SW480 (cell line): ENCODE data around the gene OSBPL3.
A peak's percentile ranks its signal among the peaks of the same experiment; 100 is the strongest.

Source experiments
- DNase-seq: peaks from one replicate; pipeline ENCODE4 v3.0.0-alpha.2; 2016; ENCODE audit warnings: low spot score

Gene OSBPL3

GRCh38 chr7:24862461-24862860, 117.5 kb downstream of the OSBPL3 start:
- DNase-seq, result no peak

DNA sequence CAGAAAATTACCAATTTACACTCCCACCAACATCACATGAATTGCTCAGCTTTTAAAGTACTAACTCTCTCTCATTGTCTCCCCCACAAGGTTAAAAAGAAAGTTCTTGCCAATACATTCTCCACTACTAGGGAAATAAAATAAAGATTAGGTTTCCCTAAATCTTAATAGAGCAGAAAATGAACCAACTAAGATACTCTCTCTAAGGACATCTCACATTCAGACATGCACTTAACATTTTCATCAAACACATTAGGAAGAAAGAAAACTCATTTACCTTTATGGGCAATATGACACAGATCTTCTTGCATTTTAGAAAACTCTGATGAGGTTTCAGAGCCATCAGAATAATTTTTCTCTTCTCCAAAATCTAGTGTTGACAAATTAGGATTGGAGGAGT, 118.6 kb downstream of the OSBPL3 start:
- DNase-seq, result no peak

DNA sequence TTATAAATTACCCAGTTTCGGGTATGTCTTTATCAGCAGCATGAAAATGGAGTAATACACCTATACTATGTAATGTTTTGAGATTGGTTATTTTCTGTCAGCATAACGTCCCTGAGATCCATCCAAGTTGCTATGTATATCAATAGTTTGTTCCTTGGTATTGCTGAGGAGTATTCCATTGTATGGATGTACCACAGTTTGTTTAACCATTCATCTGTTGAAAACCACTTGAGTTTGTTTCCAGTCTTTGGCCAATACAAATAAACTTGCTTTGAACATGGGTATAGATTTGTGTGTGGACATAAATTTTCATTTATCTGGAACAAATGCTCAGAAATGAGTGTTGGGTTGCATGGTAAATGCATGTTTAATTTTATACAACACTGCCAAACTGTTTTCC, 119.4 kb downstream of the OSBPL3 start:
- DNase-seq, result no peak

- no peak for DNase-seq
These were observed 121.6 kb downstream of the OSBPL3 start for GRCh38 chr7:24858108-24858977.

DNA sequence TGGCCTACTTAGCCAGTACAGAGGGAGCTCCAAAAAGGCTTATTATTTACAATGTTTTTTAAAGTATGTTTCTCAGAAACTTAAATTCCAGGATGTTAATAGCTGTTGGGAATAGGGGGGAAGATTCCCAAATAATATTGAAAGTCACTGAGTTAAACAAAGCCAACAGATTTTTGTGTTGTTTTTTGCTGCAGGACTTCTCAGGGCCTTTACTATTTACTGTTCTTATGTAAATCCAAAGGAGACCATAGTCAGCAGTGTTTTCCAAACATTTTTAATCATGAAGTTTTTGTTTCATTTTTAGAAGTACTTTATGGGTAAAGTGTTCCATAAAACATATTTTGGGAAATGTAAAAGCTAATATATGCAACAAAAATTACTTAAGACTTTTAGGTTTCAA, 122.4 kb downstream of the OSBPL3 start:
- no peak for DNase-seq

- no peak for DNase-seq
These were observed 125.1 kb downstream of the OSBPL3 start for GRCh38 chr7:24854866-24855265.

GRCh38 chr7:24851786-24852185, 128.2 kb downstream of the OSBPL3 start:
- DNase-seq, result peak; percentile 81

DNA sequence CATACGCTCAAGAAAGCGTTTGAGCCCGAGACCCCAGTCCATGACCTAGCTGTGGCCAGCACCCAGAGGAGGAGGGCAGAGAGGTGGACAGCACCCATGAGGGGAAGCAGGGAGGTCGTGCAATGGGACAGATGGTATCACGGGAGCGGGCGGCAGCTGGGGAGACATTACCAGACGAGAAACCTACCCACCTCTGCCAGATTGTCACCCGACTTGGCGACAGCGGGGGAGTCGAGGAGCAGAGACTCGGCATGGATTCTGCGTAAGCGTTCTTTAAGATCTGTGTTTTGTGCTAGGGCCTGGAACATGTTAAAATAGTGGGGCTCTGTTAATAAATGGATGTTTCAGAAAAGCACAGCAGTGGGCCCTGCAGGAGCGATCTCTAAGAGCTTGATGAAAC, 131.1 kb downstream of the OSBPL3 start:
- DNase-seq, result no peak

DNA sequence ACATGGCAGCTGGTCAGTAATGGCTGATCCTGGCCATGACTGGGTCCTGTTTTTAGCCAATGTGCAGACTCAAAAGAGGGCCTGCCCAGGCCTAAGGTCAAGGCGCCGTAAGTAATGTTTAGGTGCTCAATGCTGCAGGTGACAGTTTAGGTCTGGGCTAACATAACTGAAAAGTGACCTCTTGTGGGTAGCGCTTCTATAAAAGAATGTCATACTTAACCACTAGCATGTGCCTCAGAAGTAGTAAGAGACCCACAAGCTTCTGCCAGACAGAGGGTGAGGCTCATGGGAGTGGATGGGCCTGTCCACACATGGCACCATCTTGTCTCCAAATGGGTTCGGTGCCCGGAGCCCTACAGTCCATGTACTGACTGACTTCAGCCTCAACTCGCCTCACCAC, 132.2 kb downstream of the OSBPL3 start:
- DNase-seq, result no peak

GRCh38 chr7:24843821-24844434, 136.1 kb downstream of the OSBPL3 start:
- no peak for DNase-seq

DNA sequence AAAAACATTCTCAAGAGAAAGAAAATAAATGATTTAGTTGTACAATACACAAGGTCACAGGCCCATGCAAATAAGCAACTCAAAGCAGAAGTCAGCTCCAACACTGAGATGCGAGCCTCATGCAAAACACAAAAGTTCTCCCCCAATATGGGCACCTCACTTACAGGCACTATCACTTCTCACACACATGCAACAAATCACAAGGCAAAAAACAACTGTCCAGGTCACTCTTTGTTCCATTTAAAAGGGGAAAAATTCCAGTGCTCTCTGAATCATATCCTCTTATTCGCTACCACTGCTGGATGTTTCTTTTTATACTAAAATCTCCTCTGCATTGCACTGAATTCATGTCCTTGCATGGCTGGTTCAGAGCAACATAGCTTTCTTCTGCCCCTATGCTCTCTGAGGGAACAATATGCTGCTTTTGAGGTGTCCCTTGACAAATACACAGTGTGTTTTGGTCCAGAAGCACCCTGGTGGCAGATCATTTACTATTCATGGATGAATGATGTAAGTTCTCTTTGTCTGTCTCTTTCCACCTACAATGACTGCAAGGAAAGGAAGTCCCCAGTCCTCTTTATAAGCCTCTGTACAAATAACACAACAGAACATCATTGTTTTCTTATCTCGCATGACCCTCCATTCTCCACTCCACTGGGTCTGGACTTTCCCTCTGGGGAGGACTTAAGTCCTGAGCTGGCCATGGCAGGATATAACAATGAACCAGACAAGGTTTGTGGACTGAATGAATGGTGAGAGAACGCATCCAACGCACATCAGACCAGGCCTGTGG, 137.3 kb downstream of the OSBPL3 start:
- DNase-seq, result no peak

DNA sequence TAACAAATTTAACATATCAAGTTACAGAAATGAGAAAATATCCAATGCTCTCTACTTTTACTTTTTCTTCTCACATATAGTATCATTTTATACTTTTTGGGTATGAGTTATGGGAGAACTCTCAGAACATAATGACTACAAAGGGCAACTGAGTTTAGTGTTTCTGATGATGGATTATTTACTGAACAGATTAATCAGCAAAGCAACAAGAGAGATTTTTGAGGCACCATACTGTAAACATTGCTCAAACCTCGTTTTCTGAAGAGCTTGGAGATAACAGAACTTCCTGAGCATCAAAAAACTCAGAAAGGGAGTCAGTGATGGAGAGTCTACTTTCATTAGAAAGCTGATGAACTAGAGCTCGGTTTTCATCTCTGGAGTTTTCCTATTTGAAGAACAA, 137.9 kb downstream of the OSBPL3 start:
- no peak for DNase-seq

DNA sequence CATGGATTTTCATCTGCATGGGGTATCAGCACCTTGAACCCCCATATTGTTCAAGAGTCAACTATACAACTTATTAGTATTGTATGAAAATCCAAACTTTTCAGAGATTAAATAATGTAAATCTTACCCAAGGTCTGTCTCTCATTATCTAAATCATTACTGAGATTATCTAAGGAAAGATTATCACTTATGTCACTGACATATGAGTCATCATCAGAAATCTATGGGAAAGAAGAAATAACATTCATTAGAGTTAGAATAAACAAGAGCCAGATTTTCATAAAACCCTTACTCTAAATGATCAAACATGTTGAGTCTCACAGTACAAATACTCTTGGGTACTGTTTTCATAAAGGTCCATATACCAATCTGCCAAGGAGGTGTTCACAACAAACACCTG, 139.4 kb downstream of the OSBPL3 start:
- DNase-seq, result no peak

DNA sequence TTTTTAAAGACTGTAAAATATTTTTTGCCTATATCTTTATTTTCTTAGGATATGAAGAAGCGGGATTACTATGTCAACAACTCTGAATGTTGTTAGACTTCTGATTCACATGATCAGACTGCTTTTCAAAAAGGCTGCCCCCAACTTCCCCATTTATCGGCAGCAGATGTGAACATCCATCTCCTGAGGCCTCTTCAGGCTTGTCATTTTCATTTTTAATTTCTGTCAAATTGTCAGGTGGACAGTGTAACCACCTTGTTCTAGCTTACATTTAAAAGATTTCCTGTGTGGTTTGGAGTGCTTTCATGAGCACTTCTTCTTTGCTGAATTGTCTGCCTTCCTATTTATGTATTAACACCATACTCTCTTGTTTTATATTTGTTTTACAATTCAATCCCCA, 143.9 kb downstream of the OSBPL3 start:
- no peak for DNase-seq

GRCh38 chr7:24835643-24836042, 144.3 kb downstream of the OSBPL3 start:
- DNase-seq, result no peak

- DNase-seq, result no peak
These were observed 145.7 kb downstream of the OSBPL3 start for GRCh38 chr7:24834128-24834798.

- DNase-seq, result no peak
These were observed 146.4 kb downstream of the OSBPL3 start for GRCh38 chr7:24833549-24833948.

GRCh38 chr7:24831240-24831639, 148.7 kb downstream of the OSBPL3 start:
- DNase-seq, result no peak

DNA sequence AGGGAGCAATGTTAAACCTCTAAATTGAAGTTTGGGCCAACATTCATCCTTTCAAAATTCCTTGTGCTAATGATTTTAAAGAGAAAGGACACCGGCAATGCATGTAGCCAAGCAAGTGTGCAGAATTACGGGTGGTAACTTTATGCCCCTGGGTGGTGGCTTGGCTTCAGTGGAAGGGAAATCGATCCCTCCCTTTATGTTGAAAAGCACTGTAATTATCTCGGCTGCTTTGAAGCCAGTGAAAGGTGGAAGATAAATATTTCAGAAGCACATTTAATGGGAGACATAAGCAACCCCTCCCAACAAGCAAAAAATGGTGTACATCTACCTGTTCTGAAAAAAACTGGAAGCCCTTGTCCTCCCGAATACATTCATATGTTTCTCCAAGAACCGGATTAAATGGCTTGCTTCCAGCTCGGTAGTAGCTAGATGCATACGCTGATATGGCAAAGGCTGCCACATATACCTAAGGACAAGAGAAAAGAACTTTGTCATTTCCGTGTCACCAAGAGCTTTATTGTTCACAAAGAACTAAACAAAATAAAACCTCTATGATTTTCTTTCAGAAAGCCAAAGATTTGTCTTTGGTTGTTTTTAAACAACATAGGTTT, 149.4 kb downstream of the OSBPL3 start:
- DNase-seq, result peak; percentile 79

DNA sequence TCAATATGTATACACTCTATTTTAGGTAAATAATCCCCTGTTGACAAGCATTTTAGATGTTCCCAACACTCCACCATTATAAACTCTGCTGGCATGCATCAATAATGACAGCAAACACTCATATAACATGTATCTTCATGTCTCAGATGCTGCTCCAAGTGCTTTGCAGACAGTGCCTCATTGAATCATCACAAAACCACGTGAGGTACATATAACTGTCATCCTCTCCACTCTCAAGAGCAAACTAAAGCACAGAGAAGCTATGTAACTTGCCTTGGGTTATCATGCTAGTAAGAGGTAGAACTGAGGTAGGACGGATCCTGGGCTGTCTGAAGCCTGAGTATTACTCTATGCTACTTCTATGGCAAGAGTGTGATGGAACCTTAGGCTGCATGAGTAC, 150.2 kb downstream of the OSBPL3 start:
- no peak for DNase-seq

DNA sequence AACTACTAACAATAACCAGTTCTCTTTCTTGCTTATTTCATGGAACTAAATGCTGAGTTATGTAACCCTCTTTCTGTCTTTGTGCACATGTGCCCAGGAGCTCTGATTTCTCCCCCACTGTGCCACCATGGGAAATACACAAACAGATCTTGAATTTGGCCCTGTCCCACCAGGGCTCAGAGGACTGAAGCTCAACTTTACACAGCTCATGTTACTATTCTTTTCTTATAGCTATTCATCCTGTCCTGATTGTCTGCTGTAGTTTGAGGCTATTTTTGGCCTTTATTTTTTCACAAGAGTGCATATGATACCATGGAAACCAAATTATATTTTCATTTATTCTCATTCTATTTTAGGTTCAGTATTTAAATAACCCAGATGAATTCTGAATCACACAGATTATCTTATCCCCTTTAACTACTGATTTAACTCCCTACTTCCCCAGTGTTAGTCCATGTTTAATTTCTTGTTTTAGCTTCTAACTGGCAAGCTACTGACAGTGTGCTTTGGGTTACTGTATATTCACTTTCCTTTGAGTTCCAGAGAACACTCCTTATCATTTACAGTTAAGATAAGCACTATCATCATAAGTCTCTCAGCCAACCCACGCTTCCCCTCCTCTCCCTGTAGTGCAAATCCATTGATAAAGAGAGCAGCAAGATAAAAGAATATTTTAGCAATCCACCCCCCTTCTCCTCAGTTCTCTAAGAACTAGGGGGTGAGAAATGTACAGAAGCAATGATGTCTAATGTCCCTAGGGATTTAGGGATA, 150.9 kb downstream of the OSBPL3 start:
- no peak for DNase-seq
